GM12878 (cell line): ENCODE data around the gene PPP2R5C. TPM values are rescaled to one million over a fixed set of nuclear protein-coding genes. Genes with fewer than 3 reads are reported as not detected.

Source experiments
- ATAC-seq: fragments of 200-7000 bp; cut with Tn5 transposase; 3 replicates; pipeline ENCODE4 v1.9.1; 2020; ENCODE audit warnings: mild to moderate bottlenecking, moderate library complexity
- BruUV-seq: library from RNA; stranded (reverse); fragments of 400-500 nt; replicated peaks from 2 replicates; lab custom pipeline; 2021; lab: Mats Ljungman, UMichigan
- CTCF ChIA-PET: fragments of 300-600 bp; sonication (Branson Sonifier 250); formaldehyde crosslinking; extraction: SDS; loops from one replicate; lab custom pipeline; 2021; ENCODE audit warnings: inconsistent platforms; lab: Yijun Ruan, JAX
- POLR2A ChIA-PET: fragments of 350-600 bp; formaldehyde crosslinking; extraction: SDS; loops from one replicate; lab custom pipeline; 2021; ENCODE audit warnings: inconsistent platforms; lab: Charles Lee
- RAD21 ChIA-PET: fragments of 300-600 bp; sonication (Branson Sonifier 250); formaldehyde crosslinking; loops from one replicate; lab custom pipeline; 2023; ENCODE audit warnings: antibody characterized with exemption; ENCODE audit not compliant: unreplicated experiment; lab: Charles Lee
- SMC1A ChIA-PET: fragments of 300-600 bp; sonication (Branson Sonifier 250); formaldehyde crosslinking; loops from one replicate; lab custom pipeline; 2023; ENCODE audit not compliant: unreplicated experiment, uncharacterized antibody; lab: Charles Lee
- DNase-seq: peaks from one replicate; pipeline ENCODE4 v3.0.0-alpha.2; 2011; ENCODE audit warnings: low read depth, low spot score
- FAIRE-seq: peaks from 3 replicates; lab custom pipeline; 2011; peaks lifted over from hg19 to GRCh38; lab: Jason Lieb, UNC
- H2AFZ ChIP-seq: 2 replicates; pipeline ENCODE4 v1.6.0; 2011; ENCODE audit warnings: low read depth, low read length, control low read depth; ENCODE audit not compliant: control insufficient read depth
- H3K27ac ChIP-seq: 2 replicates; pipeline ENCODE4 v1.5.1; 2011; ENCODE audit warnings: control low read depth; ENCODE audit not compliant: control insufficient read depth, insufficient read depth
- H3K27me3 ChIP-seq, 2 experiments: replicated peaks in 1 of 2; 2 replicates each; pipeline versions ENCODE4 v1.6.0 to v1.6.1; 2011; ENCODE audit warnings: low read length in 1 of 2; ENCODE audit not compliant: control insufficient read depth in 2 of 2, insufficient read depth in 2 of 2
- H3K36me3 ChIP-seq, 2 experiments: 2 replicates each; pipeline ENCODE4 v1.5.1; 2011; ENCODE audit warnings: low read length in 1 of 2; ENCODE audit not compliant: control insufficient read depth in 2 of 2, insufficient read depth in 2 of 2
- H3K4me1 ChIP-seq: 2 replicates; pipeline ENCODE4 v1.6.1; 2011; ENCODE audit warnings: mild to moderate bottlenecking, low read length, moderate library complexity, mixed read lengths; ENCODE audit not compliant: control insufficient read depth, insufficient read depth
- H3K4me2 ChIP-seq: 2 replicates; pipeline ENCODE4 v1.6.0; 2011; ENCODE audit warnings: control low read depth; ENCODE audit not compliant: control insufficient read depth, insufficient read depth
- H3K4me3 ChIP-seq: fragments of 200-600 bp; sonication (generic); 2 replicates; pipeline ENCODE4 v1.5.1; 2016
- H3K79me2 ChIP-seq: 2 replicates; pipeline ENCODE4 v1.6.0; 2011; ENCODE audit warnings: low read length; ENCODE audit not compliant: control insufficient read depth, insufficient read depth
- H3K9ac ChIP-seq: 2 replicates; pipeline ENCODE4 v1.8.0; 2011; ENCODE audit warnings: low read length, control low read depth, mixed read lengths; ENCODE audit not compliant: control insufficient read depth, insufficient read depth
- H3K9me3 ChIP-seq: replicated peaks from 3 replicates; pipeline ENCODE4 v1.5.1; 2011; ENCODE audit warnings: mild to moderate bottlenecking, low read length; ENCODE audit not compliant: control insufficient read depth, insufficient read depth
- H4K20me1 ChIP-seq: 2 replicates; pipeline ENCODE4 v1.6.0; 2011; ENCODE audit not compliant: control insufficient read depth, insufficient read depth
- CBX5 ChIP-seq: sonication (generic); IDR thresholded peaks from 2 replicates; pipeline ENCODE4 v1.6.1; 2016; ENCODE audit warnings: low read depth, moderate library complexity, mild to moderate bottlenecking, inconsistent platforms
- CHD1 ChIP-seq: IDR thresholded peaks from 2 replicates; pipeline ENCODE4 v1.6.1; 2012; ENCODE audit warnings: low read depth, low read length, improper control_type of control experiment
- NBN ChIP-seq: fragments of 450-650 bp; IDR thresholded peaks from 2 replicates; pipeline ENCODE4 v1.6.1; 2016
- SMC3 ChIP-seq: IDR thresholded peaks from 2 replicates; pipeline ENCODE4 v1.6.1; 2011; ENCODE audit warnings: low read length, improper control_type of control experiment, borderline replicate concordance
- WGBS: methylation state at CpG from one replicate; pipeline ENCODE4 v1.1.6; 2016; ENCODE audit warnings: low lambda C conversion rate; ENCODE audit not compliant: insufficient replicate concordance, insufficient coverage; ENCODE audit errors: missing lambda C conversion rate; 5-methylcytosine and 5-hydroxymethylcytosine counted together
- in situ Hi-C: fragments of 300-500 bp; cut with MboI; formaldehyde crosslinking; loops from 9 replicates; pipeline ENCODE4 v1.14.3; 2018; ENCODE audit warnings: mixed read lengths
- intact Hi-C: fragments of 100-400 bp; cut with micrococcal nuclease; formaldehyde crosslinking; loops from one replicate; pipeline ENCODE4 v1.14.2; 2022; ENCODE audit not compliant: unreplicated experiment
- polyA plus RNA-seq, 11 experiments: library from polyadenylated mRNA; depleted of rRNA in 4 of 11; unstranded in 6 of 11; stranded (reverse) in 5 of 11; fragments of >200 nt; fragmentation: Nextera tagmentation in 4 of 11; fragmentation: Illumina TruSeq in 1 of 11; extraction: Ambion mirVana in 4 of 11; extraction: Trizol in 1 of 11; gene quantifications; 1 replicate in 1 of 11; 2 replicates in 10 of 11; pipeline versions ENCODE4 v1.2.1 to v1.2.3, GENCODE V29; 2011 to 2016; ENCODE audit warnings: inconsistent platforms in 2 of 11, missing spikeins in 2 of 11, low read depth in 1 of 11
- total RNA-seq, 4 experiments: library from RNA; depleted of rRNA in 3 of 4; stranded (reverse); fragments of >200 nt in 3 of 4; fragmentation: Illumina TruSeq in 1 of 4; extraction: Trizol in 1 of 4; gene quantifications; 2 replicates each; pipeline versions ENCODE4 v1.2.1 to v1.2.3, GENCODE V29; 2013 to 2021
- TF ChIP-seq, protein P1 (sequence below): fragments of 150-350 bp; IDR thresholded peaks from 2 replicates; pipeline ENCODE4 v1.6.1; 2014; ENCODE audit warnings: mild to moderate bottlenecking, low read depth, low read length
- TF ChIP-seq, protein P2 (sequence below): fragments of 450-650 bp; IDR thresholded peaks from 2 replicates; pipeline ENCODE4 v1.6.1; 2017; ENCODE audit warnings: mild to moderate bottlenecking, moderate library complexity
- TF ChIP-seq, protein P3 (sequence below): fragments of 450-650 bp; IDR thresholded peaks from 2 replicates; pipeline ENCODE4 v1.6.1; 2014; ENCODE audit warnings: mild to moderate bottlenecking

Gene PPP2R5C
- total and polyA plus RNA-seq, 10 of the 15 experiments (the other 5 are each of a cell fraction or from before 2014, with no cell fraction given) = 106 to 199 (median 144) TPM

DNA sequence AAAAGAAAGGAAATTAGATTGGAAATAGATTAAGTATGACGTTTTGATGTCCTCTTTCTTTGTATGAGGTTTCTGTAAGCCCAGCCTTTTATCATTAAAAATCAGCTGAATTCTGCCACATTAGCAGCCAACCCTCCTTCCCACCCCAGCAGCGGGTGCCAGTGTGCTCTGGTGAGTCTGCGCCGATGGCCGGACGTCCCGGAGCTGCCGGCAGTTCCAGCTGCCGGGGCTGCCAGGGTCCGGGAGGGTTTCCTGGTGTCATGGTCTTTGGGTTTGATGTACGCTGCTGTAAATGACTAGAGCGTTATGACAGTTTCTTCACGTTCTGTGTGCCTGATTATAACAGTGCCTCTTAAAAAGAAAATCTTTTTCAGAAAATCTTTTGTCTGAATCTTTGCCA lies 151.3 kb downstream of the PPP2R5C start:
- CTCF ChIA-PET = no interaction called here
- no TSS peak for BruUV-seq
- Histone ChIP-seq H3K27ac (no peak overlapping the region), H3K4me1 (no peaks in the 10 kb centered on the region), H3K9me3 (no peaks in the 10 kb centered on the region), H3K79me2 (no peaks in the 10 kb centered on the region), H3K9ac (no peak overlapping the region), H3K4me2 (no peak overlapping the region), H3K4me3 (no peak overlapping the region), H4K20me1 (no peaks in the 10 kb centered on the region), H2AFZ (no peak overlapping the region), H3K36me3 (peaks cover 4 to 12% of the 10 kb centered on the region in 2 experiments), H3K27me3 (no peaks in the 10 kb centered on the region)
- POLR2A ChIA-PET = no interaction called here
- WGBS = 92% methylated on average over 13 of the region's 13 CpGs
- DNase-seq (no peak), ATAC-seq (no peak), FAIRE-seq (no peak)
- TF ChIP-seq SMC3 (no peak), CBX5 (no peak)
- TF ChIP-seq, protein P1, sequence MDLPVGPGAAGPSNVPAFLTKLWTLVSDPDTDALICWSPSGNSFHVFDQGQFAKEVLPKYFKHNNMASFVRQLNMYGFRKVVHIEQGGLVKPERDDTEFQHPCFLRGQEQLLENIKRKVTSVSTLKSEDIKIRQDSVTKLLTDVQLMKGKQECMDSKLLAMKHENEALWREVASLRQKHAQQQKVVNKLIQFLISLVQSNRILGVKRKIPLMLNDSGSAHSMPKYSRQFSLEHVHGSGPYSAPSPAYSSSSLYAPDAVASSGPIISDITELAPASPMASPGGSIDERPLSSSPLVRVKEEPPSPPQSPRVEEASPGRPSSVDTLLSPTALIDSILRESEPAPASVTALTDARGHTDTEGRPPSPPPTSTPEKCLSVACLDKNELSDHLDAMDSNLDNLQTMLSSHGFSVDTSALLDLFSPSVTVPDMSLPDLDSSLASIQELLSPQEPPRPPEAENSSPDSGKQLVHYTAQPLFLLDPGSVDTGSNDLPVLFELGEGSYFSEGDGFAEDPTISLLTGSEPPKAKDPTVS = no peak
- RAD21 ChIA-PET = no interaction called here
- in situ Hi-C loops (no loop called here), intact Hi-C loops (no loop called here)
- SMC1A ChIA-PET = no interaction called here

- ChIA-PET CTCF (no interaction called here), SMC1A (interaction anchor here (0.6 kb wide), 1 partner anchor 841 kb away, joined by 3 read pairs; no protein-coding TSS in a partner anchor), RAD21 (no interaction called here), POLR2A (interaction anchor here (0.6 kb wide), 1 partner anchor 148 kb away, joined by 3 read pairs; no protein-coding TSS in a partner anchor)
- H3K27me3 ChIP-seq = no peaks in the 10 kb centered on the region
- H4K20me1 ChIP-seq = no peaks in the 10 kb centered on the region
- H3K4me1 ChIP-seq = no peaks in the 10 kb centered on the region
- WGBS = 94% methylated on average over 8 of the region's 8 CpGs
- no peak for DNase-seq
- no peak overlapping the region for H2AFZ ChIP-seq
- no peak for ATAC-seq
- no TSS peak for BruUV-seq
- TF ChIP-seq, protein P2, sequence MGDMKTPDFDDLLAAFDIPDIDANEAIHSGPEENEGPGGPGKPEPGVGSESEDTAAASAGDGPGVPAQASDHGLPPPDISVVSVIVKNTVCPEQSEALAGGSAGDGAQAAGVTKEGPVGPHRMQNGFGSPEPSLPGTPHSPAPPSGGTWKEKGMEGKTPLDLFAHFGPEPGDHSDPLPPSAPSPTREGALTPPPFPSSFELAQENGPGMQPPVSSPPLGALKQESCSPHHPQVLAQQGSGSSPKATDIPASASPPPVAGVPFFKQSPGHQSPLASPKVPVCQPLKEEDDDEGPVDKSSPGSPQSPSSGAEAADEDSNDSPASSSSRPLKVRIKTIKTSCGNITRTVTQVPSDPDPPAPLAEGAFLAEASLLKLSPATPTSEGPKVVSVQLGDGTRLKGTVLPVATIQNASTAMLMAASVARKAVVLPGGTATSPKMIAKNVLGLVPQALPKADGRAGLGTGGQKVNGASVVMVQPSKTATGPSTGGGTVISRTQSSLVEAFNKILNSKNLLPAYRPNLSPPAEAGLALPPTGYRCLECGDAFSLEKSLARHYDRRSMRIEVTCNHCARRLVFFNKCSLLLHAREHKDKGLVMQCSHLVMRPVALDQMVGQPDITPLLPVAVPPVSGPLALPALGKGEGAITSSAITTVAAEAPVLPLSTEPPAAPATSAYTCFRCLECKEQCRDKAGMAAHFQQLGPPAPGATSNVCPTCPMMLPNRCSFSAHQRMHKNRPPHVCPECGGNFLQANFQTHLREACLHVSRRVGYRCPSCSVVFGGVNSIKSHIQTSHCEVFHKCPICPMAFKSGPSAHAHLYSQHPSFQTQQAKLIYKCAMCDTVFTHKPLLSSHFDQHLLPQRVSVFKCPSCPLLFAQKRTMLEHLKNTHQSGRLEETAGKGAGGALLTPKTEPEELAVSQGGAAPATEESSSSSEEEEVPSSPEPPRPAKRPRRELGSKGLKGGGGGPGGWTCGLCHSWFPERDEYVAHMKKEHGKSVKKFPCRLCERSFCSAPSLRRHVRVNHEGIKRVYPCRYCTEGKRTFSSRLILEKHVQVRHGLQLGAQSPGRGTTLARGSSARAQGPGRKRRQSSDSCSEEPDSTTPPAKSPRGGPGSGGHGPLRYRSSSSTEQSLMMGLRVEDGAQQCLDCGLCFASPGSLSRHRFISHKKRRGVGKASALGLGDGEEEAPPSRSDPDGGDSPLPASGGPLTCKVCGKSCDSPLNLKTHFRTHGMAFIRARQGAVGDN = no peak
- TF ChIP-seq NBN (no peak), CHD1 (no peak)
- TF ChIP-seq, protein P3, sequence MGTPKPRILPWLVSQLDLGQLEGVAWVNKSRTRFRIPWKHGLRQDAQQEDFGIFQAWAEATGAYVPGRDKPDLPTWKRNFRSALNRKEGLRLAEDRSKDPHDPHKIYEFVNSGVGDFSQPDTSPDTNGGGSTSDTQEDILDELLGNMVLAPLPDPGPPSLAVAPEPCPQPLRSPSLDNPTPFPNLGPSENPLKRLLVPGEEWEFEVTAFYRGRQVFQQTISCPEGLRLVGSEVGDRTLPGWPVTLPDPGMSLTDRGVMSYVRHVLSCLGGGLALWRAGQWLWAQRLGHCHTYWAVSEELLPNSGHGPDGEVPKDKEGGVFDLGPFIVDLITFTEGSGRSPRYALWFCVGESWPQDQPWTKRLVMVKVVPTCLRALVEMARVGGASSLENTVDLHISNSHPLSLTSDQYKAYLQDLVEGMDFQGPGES = no peak
- H3K9me3 ChIP-seq = no peaks in the 10 kb centered on the region
- H3K4me2 ChIP-seq = no peak overlapping the region
- no peak for FAIRE-seq
- no peak overlapping the region for H3K27ac ChIP-seq
- no peak overlapping the region for H3K4me3 ChIP-seq
- H3K79me2 ChIP-seq = no peaks in the 10 kb centered on the region
- peaks cover 4 to 12% of the 10 kb centered on the region in 2 experiments for H3K36me3 ChIP-seq
- intact Hi-C loops (no loop called here), in situ Hi-C loops (no loop called here)
- no peak overlapping the region for H3K9ac ChIP-seq
These were observed 152.6 kb downstream of the PPP2R5C start for GRCh38 chr14:101914083-101914482.
